Retina (tissue), 1 donor: ENCODE data around the gene MVB12B.
A peak's percentile ranks its signal among the peaks of the same experiment; 100 is the strongest.
"Not testable (repeated sequence)": the region's sequence is repeated elsewhere in the genome, so short reads cannot be mapped to it uniquely, and the experiment has no call there.

Source experiments
- DNase-seq: peaks from one replicate; pipeline ENCODE4 v3.0.0-alpha.2; 2016

The MVB12B gene, protein sequence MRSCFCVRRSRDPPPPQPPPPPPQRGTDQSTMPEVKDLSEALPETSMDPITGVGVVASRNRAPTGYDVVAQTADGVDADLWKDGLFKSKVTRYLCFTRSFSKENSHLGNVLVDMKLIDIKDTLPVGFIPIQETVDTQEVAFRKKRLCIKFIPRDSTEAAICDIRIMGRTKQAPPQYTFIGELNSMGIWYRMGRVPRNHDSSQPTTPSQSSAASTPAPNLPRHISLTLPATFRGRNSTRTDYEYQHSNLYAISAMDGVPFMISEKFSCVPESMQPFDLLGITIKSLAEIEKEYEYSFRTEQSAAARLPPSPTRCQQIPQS

DNA sequence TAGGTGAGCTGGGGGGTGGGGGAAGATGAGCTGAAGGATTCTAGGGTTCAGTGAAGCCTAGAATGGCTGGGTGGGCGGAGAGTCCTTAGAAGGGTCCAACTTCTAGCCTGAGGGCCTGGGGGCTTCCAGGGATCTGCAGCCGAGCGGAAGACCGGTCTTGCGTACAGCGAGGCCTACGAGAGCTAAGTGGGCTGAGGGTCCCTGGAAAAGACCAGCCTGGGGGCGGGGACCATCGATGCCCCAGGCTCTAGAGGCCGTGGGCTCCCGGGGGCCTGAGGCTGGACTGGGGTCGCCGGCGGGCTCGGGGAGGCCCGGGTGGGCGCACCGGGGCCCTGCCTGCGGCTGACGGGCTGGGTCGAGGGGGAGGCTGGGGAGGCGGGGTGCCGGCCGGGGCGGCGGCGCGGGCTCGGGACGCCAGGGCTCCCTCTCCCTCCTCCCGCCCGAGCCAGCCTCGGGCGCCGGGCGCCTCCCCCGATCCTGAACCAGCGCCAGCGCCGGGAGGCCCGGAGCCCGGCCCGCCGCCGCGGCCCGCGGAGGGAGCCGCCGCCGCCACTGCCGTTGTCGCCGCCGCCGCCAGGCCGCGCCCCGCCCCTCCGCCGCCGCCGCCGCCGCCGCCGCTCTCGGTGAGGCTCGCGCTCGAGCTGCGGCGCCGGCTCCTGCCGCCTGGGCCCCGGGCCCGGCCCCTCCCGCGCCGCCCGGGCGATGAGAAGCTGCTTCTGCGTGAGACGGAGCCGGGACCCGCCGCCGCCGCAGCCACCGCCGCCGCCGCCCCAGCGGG is at the start of gene MVB12B:
TSS of gene MVB12B (plus strand) at position 602 of the 778 bp plus-strand sequence. CDS start at position 703, 101 bp downstream.
- peak; percentile 87 for DNase-seq

DNA sequence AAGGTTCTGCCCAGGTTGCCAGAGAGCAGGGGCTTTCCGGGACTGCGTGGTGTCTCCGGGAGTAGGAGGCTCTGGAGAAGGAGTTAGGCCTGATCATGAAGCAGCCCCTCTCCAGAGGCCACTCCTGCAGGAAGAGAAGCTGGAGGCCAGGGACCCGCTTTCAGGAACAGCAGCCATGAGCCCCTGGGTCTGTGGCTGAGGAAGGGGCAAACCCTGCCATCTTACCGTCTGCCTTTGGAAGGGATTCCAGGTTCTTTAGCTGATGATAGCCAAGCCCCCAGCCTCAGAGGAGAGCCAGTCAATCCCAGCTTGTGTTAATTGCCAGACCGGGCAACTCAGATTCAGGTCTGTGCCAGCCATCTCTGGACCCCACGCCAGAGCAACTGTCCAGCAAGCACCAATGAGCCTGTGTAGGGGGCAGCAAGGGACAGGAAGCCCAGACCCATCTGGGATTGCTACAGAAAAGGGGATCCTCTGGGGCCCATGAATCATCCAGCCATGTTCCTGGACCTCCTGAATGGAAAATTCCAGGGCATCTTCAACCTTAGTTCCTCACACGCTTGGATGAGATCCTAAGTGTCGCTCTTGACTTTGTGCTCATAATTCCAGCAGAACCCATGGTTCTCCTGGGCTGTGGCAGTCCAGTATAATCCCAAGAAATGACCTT is 42.7 kb upstream of the MVB12B start:
- no peak for DNase-seq

DNA sequence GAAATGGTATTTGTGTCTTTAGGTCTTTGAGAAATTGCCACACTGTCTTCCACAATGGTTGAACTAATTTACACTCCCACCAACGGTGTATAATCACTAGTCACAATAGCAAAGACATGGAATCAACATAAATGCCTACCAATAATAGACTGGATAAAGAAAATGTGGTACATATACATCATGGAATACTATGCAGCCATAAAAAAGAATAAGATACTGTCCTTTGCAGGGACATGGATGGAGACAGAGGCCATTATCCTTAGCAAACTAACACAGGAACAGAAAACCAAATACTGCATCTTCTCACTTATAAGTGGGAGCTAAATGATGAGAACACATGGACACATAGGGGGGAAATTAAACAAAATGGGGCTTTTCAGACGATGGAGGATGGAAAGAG is 41.0 kb upstream of the MVB12B start:
- not testable (repeated sequence) for DNase-seq

DNA sequence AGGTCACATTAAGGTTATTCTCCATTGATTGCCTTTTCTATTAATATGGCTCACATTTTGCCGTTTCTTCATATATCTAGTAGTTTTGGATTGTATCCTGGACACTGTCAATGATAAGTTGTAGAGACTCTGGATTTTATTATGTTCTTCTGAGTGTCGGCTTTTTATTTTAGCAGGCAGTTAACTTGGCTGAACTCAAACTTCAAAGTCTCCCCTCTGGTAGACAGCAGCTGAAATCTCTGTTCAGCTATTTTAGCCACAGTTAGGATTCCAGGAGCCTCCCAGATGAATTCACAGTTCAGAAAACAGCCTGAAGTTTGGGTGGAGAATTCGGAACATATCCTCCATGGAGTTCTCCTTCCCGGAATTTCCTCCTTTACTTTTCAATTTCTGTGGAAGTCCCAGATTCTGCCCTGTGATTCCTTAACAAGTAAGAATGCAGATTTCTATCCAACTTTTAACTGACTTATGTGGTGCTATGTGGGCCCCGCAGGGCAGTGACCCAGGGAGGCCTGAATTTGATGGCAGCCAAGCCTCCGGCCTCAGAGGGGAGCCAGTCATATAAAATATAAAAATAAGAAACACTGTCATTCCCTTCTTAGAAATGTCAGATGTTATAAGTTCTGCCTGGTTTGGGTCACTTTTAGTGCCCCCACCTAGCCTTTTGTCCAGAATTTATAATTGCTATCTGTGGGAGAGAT is 39.3 kb upstream of the MVB12B start:
- no peak for DNase-seq

DNA sequence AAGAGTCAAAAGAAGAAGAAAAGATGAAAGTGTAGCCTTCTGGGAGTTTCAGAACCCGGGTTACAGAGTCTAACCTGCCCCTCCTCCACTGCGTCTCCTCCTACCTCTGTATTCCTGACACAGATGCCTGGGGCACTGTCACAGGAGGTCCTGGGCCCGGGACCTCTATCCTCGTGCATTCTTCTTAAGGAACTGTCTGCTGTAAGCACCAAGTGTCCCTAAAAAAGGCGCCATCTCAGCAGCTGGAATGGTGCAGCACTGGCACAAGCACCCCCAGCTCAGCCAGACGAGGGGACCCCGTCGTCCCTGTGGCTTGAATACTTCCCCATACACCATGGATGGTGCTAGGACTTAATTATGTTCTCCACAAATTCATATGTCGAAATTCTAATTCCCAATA is 35.8 kb upstream of the MVB12B start:
- no peak for DNase-seq

DNA sequence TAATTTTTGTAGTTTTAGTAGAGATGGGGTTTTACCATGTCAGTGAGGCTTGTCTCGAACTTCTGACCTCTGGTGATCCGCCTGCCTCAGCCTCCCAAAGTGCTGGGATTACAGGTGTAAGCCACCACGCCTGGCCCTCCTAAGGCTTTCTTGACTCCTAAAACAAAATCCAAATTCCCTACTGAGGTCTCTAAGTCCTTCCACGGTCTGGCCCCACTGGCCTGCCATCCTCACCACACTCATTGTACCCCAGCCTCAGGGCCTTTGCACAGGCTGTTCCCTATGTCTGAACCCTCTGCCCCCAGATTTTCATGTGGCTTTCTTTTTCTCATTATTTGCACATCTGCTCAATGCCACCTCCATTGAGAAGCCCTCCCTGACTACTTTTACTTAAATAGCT is 34.7 kb upstream of the MVB12B start:
- DNase-seq = no peak

DNA sequence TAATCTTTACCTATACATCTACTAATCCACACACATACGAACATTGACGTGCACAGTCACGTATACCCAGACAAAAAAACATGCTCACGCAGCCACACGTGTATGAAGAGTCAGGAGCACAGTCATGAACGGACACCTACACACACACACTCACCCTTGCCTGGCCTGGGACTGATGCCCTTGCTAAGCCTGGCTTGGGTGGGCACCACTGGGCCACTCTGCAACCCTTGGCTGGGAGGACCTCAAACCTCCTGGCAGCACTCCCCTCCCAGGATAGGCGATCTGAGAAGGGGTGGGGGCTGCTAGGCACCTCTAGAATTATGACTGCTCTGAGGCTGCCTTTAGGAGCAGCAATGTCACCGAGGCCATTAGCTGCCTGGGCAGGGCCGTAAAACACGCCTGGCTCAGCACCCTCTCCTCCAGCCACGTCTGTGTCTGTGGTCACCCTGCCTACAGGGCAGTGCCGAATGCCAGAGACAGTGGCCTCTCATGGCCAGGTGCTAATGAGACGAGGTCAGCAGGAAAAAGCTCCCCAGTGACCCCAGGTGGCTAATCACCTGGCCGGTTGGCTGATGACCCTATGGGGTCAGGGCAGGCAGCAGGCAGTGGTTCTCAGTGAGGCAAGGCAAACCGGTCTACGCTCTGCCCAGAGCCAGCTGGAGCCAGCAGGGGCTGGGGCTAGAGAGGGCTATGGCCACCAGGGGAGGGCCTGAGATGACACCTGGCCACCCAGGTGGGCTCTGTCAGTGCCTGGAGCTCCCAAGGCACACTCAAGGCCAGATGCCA is 33.7 kb upstream of the MVB12B start:
- DNase-seq = no peak

DNA sequence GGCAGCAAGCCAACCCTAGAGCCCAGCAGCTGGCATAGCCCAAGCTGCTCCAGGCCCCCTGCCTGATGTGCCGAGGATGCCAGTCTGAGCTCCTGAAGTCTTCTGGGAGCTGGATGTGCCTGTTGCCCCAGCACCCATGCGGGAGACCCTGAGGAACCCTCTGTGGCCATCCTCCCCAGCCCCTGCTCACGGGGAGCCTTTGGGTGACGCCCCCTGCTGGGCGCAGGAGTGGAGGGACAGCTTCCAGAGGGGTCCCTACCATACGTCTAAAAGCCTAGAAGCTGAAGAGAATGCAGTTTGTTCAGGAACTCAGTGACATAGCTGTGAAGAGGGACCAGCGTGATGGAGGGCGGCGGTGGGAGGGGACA is 33.1 kb upstream of the MVB12B start:
- DNase-seq = no peak

DNA sequence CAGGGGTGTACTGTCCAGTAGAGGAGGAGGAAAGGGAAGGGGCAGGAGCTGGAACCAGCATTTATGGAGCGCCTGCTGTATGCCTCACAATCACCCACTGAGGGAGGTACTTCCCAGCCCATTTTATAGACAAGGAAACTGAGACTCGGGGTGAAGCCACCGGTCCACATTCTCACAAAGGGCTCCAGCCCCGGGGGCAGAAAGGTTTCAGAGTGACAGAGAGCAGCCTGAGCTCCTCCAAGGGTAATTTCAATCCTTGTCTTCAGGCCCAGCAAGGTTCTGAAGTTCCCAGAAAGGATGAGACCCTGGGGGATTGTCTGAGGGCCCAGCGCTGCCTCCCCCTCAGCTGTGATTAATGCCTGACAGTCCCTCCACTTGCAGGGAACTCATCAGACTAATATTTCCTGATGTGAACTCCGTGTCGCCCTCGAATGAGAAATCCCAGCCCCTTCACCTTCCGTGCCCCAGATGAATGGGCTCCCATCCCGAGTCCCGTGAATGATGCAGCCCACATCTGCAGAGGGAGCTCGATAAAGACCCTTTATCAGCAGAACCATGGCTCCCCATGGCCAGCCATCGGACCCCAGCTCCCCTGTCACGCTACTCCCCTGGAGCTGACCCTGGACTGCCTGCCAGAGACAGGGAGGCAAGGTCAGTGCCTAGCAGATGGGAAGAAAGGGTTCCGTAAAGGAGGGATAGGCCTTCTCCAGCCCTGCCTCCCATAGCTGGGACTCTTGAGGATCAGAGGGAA is 32.1 kb upstream of the MVB12B start:
- DNase-seq = no peak

DNA sequence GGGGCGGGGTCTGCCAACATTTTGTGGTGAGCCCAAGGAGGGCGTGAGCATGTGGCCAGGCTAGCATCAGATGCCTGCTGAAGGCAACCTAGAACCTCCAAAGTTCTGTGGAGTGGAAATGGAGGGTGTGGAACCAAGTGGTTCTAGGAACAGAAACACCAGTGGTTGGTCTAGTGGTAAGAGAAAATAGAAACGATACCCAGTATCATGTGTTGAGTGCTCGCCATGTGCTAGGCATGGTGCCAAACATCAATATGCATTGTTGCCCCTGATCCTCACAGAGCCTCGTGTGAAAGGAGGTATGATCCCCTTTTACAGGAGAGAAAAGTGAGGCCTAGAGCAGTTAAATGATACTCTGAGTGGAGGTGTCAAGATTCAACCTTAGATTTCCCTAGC is 31.5 kb upstream of the MVB12B start:
- no peak for DNase-seq

DNA sequence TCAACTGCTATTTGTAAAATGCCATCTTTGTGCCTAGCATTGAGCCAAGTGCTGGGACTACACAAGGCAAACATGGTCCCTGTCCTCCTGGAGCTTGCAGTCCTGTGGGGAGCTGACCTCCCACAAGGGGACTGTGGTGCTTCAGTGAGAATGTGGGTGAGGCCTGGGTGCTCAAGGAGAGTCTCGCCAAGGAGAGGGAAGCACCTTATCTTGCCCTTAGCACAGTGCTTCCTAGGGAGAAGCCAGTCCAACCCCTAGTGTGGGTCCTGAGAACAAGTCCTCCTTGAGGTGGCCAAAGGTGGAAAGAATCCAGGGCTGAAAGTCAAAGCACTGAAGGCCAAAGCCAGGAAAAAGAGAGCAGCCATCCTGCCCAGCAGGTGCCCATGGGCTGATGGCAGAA is 31.1 kb upstream of the MVB12B start:
- DNase-seq = no peak

DNA sequence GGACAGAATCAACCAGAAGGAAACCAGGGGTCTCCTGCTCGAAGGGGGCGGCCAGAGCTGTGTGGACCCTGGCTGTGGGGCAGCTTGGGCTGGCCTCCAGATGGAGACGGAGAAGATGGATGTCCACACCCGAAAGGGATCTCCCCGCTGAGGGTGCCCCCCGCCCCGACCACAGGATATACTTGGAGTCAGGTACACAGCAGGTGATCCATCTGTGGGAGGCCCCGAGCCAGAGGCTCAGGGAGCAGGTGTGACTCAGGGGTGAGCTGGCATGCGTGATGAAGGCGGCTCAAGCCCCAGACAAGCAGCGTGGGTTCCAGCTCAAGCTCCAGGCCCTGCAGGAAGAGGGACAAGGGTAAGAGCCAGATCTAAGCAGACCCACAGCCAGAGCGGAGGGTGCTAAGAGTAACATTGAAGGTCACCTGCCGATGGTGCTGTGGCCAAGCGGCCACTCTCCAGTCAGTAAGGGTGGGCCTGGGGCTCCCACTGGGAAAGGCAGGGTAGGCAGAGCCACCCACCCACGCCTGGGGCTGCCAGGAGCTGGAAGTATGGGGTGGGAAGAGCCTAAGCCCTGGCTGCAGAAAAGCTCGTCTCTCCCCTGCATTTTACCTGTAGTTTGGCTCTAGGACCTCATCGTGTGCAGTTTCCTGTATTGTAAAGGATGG is 30.6 kb upstream of the MVB12B start:
- no peak for DNase-seq

DNA sequence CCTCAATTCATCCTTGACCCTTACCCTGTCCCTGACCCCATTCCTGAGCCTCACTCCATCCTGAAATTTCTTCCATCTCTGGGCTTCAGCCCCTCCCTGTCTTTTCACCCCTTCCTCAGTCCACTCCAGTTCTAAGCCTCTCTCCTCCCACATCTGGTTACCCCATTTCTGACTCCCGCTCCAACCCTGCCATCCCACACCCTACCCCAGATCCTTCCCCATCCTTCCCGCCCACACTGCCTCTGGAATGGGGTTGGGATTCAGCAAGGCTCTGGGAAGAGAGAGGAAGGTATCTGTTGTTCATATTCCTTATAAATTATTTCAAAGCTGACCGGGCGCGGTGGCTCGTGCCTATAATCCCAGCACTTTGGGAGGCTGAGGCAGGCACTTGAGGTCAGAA is 29.9 kb upstream of the MVB12B start:
- DNase-seq = no peak

DNA sequence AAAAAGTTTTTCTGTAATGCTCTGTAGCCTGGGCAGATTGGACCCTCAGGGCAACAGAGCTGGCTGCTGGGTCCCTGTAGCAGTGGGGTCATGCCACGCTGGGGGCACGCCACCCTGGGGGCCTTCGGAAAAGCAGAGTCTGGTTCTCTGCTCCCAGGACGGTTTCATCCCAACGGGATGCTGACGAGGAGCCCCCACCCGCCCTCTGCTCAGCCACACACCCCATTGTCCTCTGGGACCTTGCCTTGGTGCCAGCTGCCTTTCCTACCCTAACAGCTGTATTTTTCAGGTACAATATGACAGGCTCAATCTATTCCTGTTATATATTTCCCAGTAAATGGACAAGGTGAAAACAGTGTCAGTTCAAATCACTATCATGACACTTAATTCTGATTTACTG is 29.0 kb upstream of the MVB12B start:
- no peak for DNase-seq

DNA sequence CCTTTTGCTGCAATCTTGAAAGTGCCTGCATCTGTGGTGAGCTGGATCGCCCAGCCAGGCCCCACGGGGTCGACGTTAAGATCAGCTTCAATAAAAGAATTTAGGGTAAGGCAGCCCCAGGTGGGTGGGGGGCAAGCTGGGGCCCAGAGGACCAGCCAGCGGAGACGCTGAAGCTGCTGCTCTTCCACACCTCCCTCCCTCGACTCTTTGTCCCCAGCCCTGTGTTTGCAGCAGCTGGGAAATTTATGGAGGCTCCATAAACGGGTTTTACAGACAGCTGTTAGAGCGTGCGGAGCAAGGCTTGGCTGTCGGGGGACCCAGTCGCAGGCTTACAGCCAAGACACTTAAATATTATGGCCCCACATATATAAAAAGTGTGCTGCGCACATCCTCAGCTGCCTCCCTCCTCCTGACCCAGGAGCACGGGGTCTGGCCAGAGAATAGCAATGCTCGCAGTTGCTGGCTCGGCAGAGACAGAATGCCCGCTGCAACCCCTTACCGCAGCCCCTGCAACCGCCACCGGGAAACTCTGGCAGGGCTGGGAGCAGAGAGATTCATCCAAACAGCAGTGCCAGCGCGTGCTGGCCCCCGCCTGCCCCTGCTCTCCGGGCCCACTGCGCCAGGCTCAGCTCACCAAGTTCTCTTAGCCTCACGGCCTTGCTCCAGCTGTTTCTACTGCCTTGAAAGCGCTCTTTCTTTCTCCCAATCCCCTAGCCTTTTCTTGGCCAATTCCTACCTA is 28.4 kb upstream of the MVB12B start:
- DNase-seq = peak; percentile 74

DNA sequence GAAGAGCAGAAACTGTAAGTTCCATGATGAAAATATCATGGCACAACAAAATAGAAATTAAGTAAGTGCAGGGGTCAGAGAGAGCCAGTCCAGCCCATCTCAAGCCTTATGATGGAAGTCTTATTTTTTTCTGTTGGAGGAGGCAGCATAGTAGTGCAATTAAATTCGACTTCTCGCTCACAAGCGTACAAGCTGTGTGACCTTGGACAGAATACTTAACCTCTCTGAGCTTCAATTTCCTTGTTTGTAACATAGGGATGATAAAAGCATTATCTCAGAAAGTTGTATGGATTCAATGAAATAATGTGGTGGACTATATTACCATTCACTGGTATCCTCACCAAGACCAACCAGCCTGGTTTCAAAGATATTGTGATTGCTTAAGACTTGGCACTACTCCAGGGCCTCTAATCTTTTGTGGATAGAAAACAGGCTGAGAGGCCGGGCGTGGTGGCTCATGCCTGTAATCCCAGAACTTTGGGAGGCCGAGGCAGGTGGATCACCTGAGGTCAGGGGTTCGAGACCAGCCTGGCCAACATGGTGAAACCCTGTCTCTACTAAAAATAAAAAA is 26.8 kb upstream of the MVB12B start:
- no peak for DNase-seq

DNA sequence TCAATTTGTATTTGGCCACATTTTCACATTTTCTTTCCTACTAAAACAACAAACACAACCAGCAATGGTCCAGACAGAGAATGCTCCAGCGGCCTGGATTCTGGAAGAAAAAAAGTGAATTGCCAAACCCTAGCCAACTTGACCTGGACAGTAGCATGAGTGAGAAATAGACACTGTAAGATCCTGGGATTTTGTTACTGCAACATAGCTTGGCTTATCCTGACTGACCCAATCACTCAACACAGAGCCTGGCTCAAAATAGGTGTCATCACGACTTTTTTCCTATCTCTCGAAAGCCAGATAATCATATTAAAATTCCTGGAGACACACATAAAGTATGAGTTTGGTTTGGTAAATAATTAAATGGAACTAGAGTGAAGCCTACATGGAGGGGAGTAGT is 25.4 kb upstream of the MVB12B start:
- no peak for DNase-seq

DNA sequence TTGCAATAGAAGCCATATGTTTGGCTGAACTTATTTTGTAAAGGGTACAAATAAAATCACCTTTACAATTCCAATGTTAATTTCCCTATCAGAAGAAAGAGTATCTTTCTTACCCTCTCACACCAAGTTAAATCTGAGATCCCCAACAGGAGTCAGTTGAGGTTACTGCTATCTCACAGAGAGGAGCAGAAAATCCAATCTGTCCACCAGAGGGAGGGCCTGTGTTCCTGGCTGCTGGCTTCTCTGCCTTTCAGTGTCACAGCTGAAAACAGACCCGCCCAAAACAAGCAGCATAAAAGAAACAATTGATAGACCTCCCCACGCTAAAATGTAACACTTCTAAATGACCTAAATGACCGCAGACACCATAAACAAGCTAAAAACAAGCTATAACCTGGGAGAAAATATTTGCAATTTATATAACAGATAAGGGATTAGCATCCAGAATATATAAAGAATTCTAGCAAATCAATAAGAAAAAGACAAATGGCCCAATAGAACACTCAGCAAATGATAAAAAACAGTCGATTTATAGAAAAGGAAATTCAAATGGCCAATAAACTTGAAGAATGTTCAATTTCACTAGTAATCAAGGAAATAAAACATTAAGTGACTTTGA is 24.5 kb upstream of the MVB12B start:
- DNase-seq = peak; percentile 66

DNA sequence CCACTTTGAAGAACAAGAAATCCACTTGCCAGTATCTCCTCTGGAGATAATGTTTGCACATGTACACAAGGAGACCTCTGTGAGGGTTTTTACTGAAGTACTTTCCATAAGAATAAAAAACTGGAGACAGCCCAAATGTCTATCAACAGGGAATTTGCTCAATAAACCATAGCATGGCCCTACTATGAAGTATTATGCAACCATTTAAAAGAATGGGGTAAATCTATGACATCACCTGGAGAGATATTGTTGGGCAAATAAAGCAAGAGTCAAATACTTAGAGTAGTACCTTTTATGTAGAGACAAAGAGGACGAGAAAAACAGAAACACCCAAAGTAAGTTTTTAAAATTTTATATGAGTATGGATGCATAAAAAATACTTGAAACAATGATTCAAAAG is 23.9 kb upstream of the MVB12B start:
- DNase-seq = no peak

DNA sequence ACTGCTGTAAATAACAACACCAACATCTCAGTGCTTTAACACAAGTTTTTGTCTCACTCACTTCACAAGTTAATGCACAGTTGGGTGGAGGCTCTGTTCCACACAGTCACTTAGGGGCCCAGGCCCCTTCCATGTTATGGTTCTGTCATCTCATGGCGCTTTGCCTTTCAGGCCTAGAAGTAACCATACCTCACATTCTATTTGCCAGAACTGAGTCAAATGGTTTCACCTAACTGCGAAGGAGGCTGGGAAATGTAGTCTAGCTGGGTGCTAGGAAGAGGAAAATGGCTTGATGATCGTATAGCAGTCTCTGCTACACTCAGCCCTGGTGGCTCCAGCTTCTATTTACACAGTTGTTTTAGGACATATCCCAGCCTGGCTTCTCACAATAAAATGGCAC is 23.1 kb upstream of the MVB12B start:
- DNase-seq = no peak
